ENCODE results near the gene NR1H2.
"Not testable (repeated sequence)": the region's sequence is repeated elsewhere in the genome, so short reads cannot be mapped to it uniquely, and the experiment has no call there.

The NR1H2 gene

DNA sequence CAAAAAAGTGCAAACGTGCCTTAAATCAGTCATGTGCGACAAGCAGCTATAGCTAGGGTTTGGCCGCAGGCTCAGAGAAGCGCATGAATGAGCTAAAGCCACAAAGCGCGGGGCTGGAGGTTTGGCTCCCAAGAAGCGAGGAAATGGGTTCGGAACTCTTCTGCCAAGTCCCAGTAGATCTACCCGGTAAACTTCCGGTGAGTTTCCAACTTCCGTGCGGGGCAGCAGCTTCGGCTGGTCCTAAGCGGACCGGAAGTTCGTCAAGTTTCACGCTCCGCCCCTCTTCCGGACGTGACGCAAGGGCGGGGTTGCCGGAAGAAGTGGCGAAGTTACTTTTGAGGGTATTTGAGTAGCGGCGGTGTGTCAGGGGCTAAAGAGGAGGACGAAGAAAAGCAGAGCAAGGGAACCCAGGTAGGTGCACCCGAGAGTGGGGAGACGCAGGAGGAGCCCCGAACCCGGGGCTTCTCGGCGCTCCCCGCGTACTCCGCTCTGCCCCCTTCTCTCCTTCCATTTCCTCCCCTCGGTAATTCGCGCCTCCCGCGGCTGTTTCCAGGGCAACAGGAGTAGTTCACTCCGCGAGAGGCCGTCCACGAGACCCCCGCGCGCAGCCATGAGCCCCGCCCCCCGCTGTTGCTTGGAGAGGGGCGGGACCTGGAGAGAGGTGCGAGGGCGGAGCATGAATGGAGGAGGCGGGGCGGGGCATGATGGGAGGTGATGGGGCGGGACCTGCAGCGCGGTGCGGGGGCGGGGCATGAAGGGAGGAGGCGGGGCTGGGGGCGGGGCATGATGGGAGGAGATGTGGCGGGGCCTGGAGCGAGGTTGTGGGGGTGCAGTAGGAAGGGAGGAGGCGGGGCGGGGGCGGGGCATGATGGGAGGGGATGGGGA, at the start of gene NR1H2:
NR1H2 (plus strand) TSS at position 292 of the 885 bp plus-strand sequence. CDS start 1,149 bp downstream, outside the sequence.
- peak; percentile 95 for DNase-seq

- no peak for DNase-seq
These were observed 49.2 kb upstream of the NR1H2 start for GRCh38 chr19:50327013-50327412.

GRCh38 chr19:50327461-50328223, 48.6 kb upstream of the NR1H2 start:
- no peak for DNase-seq

- DNase-seq, result no peak
These were observed 47.9 kb upstream of the NR1H2 start for GRCh38 chr19:50328224-50328872.

GRCh38 chr19:50328873-50329145, 47.4 kb upstream of the NR1H2 start:
- no peak for DNase-seq

- DNase-seq, result peak; percentile 87
These were observed 46.9 kb upstream of the NR1H2 start, which contains the start of gene KCNC3 for GRCh38 chr19:50329146-50329925. Gene KCNC3, minus strand, starts transcription at chr19:50329377. Its CDS starts 295 bp downstream, at chr19:50329082.

GRCh38 chr19:50329926-50330294, 46.3 kb upstream of the NR1H2 start:
- not testable (repeated sequence) for DNase-seq

- peak; percentile 76 for DNase-seq
These were observed 45.7 kb upstream of the NR1H2 start for GRCh38 chr19:50330365-50331078.

GRCh38 chr19:50331221-50331993, 44.9 kb upstream of the NR1H2 start:
- no peak for DNase-seq

- no peak for DNase-seq
These were observed 44.3 kb upstream of the NR1H2 start for GRCh38 chr19:50331994-50332243.

DNA sequence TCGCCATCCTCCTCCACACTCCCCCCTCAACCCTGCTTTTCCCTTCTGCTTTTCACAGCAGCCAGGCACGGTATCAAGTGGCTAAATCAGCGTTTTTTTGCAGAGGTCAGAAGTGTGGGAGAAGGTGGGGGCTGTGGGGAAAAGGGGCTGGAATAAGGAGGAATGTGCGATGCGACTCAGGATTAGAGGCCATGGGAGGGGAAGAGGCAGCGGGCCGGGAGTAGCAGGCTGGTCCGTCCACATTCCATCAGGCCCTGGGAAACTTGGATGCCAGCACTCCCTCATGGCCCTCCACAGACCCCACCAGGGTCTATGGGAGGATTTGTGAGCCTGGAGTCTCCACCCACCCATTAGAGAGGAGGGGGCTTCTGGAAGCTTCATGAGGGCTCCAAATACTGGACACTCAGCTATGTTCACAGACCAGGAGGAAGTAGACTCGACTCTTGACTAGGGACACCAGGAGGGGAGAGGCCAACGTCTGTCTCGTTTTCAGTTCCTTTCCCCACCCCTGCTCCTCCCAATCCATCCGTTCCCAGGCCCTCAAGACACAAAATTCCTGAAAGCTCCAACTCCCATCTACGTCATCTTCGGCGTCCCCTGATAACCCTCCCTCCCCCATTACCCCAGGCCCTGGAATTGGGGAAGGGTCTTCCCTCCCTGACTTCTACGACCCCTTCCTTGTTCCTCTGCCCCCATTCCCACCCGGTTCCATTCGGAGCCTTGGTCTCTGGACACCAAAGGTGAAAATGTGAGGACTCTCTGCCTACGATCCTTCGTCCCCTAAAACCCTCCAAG, 43.8 kb upstream of the NR1H2 start:
- no peak for DNase-seq

- peak; percentile 87 for DNase-seq
These were observed 43.0 kb upstream of the NR1H2 start for GRCh38 chr19:50333235-50333736.

GRCh38 chr19:50333737-50334617, 42.3 kb upstream of the NR1H2 start:
- DNase-seq, result peak; percentile 86

DNA sequence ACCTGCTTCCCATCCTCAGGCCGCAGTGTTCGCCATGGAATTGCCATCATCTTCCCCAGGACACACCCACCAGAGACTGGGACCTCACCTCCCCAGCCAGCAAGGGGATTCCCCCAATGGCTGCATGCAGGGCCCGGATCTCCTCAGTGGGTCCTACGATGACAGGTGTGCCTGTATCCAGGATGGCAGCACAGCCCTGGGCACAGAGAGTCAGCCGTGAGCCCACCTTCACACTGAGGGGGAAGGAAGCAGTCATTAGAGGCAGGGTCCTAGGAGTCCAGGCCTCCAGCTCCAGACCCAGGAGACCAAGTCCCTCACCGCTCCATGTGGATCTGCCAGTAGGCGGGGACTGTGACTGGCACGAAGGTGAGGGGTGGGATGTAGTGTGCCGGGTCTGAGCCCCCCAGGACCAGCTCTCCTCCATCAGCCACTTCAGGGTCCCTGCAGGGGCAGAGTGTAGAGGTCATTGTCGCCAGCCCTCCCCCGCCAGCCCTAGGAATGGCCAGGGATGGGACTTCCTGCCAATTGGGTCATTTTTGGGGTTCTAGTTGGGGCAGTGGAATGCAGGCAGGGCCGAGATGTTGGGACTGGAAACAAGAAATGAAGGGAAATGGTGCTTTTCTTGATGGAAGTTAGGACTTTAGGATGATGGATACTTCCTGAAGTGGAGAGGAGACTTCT, 41.4 kb upstream of the NR1H2 start:
- DNase-seq, result no peak

DNA sequence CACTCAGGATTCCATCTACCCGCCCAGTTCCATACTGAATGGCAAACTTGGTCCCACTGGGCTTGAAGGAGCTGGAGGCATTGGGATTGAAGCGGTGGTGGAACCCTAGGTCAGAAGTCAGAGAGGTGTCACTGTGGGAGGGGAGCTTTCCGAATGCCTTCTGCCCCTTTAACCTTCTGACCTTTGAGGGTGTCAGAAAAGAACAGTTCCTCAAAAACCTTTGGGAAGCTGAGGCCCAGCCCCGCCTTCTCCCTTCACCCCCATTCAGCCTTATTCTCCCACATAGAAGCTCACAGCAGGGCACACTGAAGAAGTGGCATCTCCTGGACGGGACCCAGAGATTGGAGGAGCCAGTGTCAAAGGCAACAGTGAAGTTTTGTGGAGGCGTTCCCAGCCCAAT, 39.2 kb upstream of the NR1H2 start:
- not testable (repeated sequence) for DNase-seq

- no peak for DNase-seq
These were observed 35.9 kb upstream of the NR1H2 start for GRCh38 chr19:50340331-50340730.

- DNase-seq, result no peak
These were observed 35.1 kb upstream of the NR1H2 start for GRCh38 chr19:50341091-50341564.

GRCh38 chr19:50344661-50345318, 31.5 kb upstream of the NR1H2 start:
- DNase-seq, result no peak
